ENCODE measurements around the gene LHFPL2. TPM values are rescaled to one million over a fixed set of nuclear protein-coding genes. Genes with fewer than 3 reads are reported as not detected.
A peak's percentile ranks its signal among the peaks of the same experiment; 100 is the strongest.

The LHFPL2 gene
- total and polyA plus RNA-seq, 9 of the 15 experiments (the other 6 are each of a cell fraction or from before 2014, with no cell fraction given), result 1.0 to 6.6 (median 4.6) TPM

DNA sequence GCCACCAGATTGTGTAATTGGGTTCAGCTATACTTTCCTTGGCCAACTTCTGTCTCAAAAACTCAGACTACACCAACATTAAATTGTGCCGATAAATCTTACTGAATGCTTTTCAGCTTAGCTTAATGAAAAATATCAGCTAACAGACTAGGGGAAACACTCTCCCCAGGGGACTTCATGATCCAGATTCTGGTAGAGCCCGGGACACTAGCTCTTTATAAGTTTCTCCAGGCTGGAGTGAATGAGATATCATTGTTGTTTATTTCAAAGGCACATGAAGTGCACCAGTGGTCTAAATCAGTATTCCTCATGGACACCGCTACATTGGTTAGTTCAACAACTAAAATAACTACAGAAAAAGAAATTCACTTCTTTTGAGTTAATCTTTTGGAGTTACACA lies 10.5 kb upstream of the LHFPL2 start:
- 65% methylated on average over 3 of the region's 3 CpGs for WGBS (ENCODE audit: insufficient coverage, low coverage, missing lambda C conversion rate)
- H3K79me2 ChIP-seq (ENCODE audit: control insufficient read depth, insufficient read depth, low read length), result no peaks in the 10 kb centered on the region
- H4K20me1 ChIP-seq (replicated peaks; ENCODE audit: control insufficient read depth, insufficient read depth, low read length), result no peaks in the 10 kb centered on the region
- H3K27me3 ChIP-seq (ENCODE audit: control insufficient read depth in 2 of 2, insufficient read depth in 2 of 2, low read length in 2 of 2), result no peaks in the 10 kb centered on the region
- peak overlapping the region in 1 of 2 experiments; percentile 36; a peak in 1 of 4 replicates for H3K9ac ChIP-seq (ENCODE audit: insufficient read depth in 1 of 2, low read depth in 2 of 2, low read length in 2 of 2)
- no peaks in the 10 kb centered on the region for H3K36me3 ChIP-seq (ENCODE audit: control insufficient read depth, insufficient read depth, low read length)
- in situ Hi-C loops (cut with MboI) (no loop called here), intact Hi-C loops (cut with micrococcal nuclease) (loop anchor here (10.0 kb wide), 1 partner anchor 226 kb away; no protein-coding TSS in a partner anchor)
- no peak for DNase-seq (ENCODE audit: extremely low read depth in 1 of 4, low spot score in 3 of 4)
- no peak for FAIRE-seq
- peak overlapping the region; percentile 11; the same call in 1 of the 2 replicates for H3K4me2 ChIP-seq (ENCODE audit: insufficient read depth, low read length)
- H3K9me1 ChIP-seq (ENCODE audit: control insufficient read depth, insufficient read depth, low read length), result no peaks in the 10 kb centered on the region
- peak overlapping the region; percentile 61 for H3K27ac ChIP-seq (ENCODE audit: extremely low read depth, low read depth, low read length)
- ATAC-seq, result peak; percentile 31
- TF ChIP-seq BACH1 (tag; IDR thresholded peaks at IDR 0.05), result 0 out of 2 replicates have a peak, but pooled peaks have one; percentile 5
- TF ChIP-seq JUNB (CRISPR knock-in tag; conservative IDR thresholded peaks at IDR 0.05), result no peak
- H3K4me3 ChIP-seq, result no peak overlapping the region
- BruUV-seq (replicated peaks), result no TSS peak
- no peaks in the 10 kb centered on the region for H3K9me3 ChIP-seq (replicated peaks; ENCODE audit: control insufficient read depth, insufficient read depth, low read depth, low read length)
- H2AFZ ChIP-seq (ENCODE audit: low read depth, low read length), result peak overlapping the region; percentile 63
- CTCF ChIA-PET (ENCODE audit: low intra/inter-chr PET ratio), result no interaction called here
- peaks cover 3 to 29% of the 10 kb centered on the region in 2 experiments; a peak in 4 of 5 replicates for H3K4me1 ChIP-seq (replicated peaks in 1 of 2; ENCODE audit: control insufficient read depth in 2 of 2, insufficient read depth in 2 of 2, low read length in 2 of 2)
- POLR2A ChIA-PET, result interaction anchor here (0.9 to 1.7 kb wide), 9 partner anchors 9 to 45 kb away, joined by 3 to 6 read pairs (median 3); no protein-coding TSS in a partner anchor

DNA sequence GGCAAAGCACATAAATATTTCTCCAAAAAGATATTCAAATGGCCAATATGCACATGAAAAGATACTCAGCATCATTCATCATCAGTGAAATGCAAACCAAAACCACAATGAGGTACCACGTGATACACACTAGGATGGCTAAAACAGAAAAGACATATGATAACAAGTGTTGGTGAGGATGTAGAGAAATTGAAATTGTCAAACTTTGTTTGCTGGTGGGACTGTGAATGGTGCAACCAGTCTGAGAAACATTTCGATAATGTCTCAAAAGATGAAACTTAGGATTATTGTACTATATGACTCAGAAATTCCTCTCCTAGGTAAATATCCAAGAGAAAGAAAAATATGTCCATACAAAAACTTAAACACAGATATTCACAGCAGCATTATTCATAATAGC lies 8.6 kb upstream of the LHFPL2 start:
- Histone ChIP-seq H3K27ac (ENCODE audit: extremely low read depth, low read depth, low read length) (no peak overlapping the region), H3K79me2 (ENCODE audit: control insufficient read depth, insufficient read depth, low read length) (no peaks in the 10 kb centered on the region), H3K9ac (ENCODE audit: insufficient read depth in 1 of 2, low read depth in 2 of 2, low read length in 2 of 2) (no peak overlapping the region), H2AFZ (ENCODE audit: low read depth, low read length) (no peak overlapping the region), H3K4me1 (replicated peaks in 1 of 2; ENCODE audit: control insufficient read depth in 2 of 2, insufficient read depth in 2 of 2, low read length in 2 of 2) (peaks cover 3 to 39% of the 10 kb centered on the region in 2 experiments; a peak in 4 of 5 replicates), H3K36me3 (ENCODE audit: control insufficient read depth, insufficient read depth, low read length) (no peaks in the 10 kb centered on the region), H3K4me3 (no peak overlapping the region), H3K4me2 (ENCODE audit: insufficient read depth, low read length) (no peak overlapping the region), H3K9me1 (ENCODE audit: control insufficient read depth, insufficient read depth, low read length) (no peaks in the 10 kb centered on the region), H4K20me1 (replicated peaks; ENCODE audit: control insufficient read depth, insufficient read depth, low read length) (no peaks in the 10 kb centered on the region), H3K9me3 (replicated peaks; ENCODE audit: control insufficient read depth, insufficient read depth, low read depth, low read length) (no peaks in the 10 kb centered on the region), H3K27me3 (ENCODE audit: control insufficient read depth in 2 of 2, insufficient read depth in 2 of 2, low read length in 2 of 2) (no peaks in the 10 kb centered on the region)
- TF ChIP-seq, protein P1, sequence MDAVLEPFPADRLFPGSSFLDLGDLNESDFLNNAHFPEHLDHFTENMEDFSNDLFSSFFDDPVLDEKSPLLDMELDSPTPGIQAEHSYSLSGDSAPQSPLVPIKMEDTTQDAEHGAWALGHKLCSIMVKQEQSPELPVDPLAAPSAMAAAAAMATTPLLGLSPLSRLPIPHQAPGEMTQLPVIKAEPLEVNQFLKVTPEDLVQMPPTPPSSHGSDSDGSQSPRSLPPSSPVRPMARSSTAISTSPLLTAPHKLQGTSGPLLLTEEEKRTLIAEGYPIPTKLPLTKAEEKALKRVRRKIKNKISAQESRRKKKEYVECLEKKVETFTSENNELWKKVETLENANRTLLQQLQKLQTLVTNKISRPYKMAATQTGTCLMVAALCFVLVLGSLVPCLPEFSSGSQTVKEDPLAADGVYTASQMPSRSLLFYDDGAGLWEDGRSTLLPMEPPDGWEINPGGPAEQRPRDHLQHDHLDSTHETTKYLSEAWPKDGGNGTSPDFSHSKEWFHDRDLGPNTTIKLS (IDR thresholded peaks at IDR 0.05; ENCODE audit: borderline replicate concordance, low read depth), result no peak
- TF ChIP-seq, protein P2, sequence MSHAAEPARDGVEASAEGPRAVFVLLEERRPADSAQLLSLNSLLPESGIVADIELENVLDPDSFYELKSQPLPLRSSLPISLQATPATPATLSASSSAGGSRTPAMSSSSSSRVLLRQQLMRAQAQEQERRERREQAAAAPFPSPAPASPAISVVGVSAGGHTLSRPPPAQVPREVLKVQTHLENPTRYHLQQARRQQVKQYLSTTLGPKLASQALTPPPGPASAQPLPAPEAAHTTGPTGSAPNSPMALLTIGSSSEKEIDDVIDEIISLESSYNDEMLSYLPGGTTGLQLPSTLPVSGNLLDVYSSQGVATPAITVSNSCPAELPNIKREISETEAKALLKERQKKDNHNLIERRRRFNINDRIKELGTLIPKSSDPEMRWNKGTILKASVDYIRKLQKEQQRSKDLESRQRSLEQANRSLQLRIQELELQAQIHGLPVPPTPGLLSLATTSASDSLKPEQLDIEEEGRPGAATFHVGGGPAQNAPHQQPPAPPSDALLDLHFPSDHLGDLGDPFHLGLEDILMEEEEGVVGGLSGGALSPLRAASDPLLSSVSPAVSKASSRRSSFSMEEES (CRISPR knock-in tag; IDR thresholded peaks at IDR 0.05), result 0 out of 2 replicates have a peak, but pooled peaks have one; percentile 7
- CTCF ChIA-PET (ENCODE audit: low intra/inter-chr PET ratio), result no interaction called here
- ATAC-seq, result no peak
- WGBS (ENCODE audit: insufficient coverage, low coverage, missing lambda C conversion rate), result 79% methylated on average over 2 of the region's 2 CpGs
- FAIRE-seq, result no peak
- BruUV-seq (replicated peaks), result no TSS peak
- POLR2A ChIA-PET, result no interaction called here
- DNase-seq (ENCODE audit: extremely low read depth in 1 of 4, low spot score in 3 of 4), result no peak
- in situ Hi-C loops (cut with MboI), result no loop called here
- intact Hi-C loops (cut with micrococcal nuclease), result loop anchor here (10.0 kb wide), 1 partner anchor 228 kb away; no protein-coding TSS in a partner anchor

Measured in K562 (cell line).